Measurements from ENCODE around the gene SOAT1.

DNA sequence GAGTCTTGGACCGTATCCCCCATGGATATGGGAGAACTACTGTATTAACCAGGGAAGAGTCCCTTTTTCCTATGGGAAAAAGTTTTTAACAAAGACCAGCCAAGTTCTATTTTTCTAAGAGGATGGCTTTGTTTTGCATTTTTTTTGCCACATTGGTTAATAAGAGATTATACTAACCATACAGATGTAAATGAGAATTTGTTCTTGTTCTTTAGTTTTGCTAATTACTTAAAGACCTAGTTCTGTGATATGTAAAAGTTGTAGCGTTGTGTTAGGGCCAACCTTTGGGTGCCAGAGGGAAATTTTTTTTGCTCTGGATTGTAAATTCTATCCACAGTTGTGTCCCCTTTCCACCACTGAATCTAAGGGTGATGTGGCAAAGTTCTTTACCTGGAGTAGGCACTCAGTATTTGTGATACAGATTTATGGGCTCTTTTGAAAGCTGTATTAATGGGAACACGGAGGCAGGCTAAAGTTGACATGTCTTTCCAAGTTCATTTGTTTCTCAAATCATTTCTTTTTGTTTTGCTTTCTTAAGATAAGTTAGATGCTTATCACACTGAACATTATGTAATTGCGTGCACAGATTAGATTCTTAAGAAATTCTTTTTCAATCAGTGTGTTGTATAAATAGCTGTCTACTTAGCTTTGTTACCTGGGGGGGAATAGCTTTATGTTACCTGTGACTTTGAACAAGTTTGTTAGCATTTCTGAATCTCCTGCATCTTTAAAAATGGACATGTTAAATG, 2.9 kb downstream of the SOAT1 start:
- TF ChIP-seq, protein P1, sequence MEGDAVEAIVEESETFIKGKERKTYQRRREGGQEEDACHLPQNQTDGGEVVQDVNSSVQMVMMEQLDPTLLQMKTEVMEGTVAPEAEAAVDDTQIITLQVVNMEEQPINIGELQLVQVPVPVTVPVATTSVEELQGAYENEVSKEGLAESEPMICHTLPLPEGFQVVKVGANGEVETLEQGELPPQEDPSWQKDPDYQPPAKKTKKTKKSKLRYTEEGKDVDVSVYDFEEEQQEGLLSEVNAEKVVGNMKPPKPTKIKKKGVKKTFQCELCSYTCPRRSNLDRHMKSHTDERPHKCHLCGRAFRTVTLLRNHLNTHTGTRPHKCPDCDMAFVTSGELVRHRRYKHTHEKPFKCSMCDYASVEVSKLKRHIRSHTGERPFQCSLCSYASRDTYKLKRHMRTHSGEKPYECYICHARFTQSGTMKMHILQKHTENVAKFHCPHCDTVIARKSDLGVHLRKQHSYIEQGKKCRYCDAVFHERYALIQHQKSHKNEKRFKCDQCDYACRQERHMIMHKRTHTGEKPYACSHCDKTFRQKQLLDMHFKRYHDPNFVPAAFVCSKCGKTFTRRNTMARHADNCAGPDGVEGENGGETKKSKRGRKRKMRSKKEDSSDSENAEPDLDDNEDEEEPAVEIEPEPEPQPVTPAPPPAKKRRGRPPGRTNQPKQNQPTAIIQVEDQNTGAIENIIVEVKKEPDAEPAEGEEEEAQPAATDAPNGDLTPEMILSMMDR (IDR thresholded peaks at IDR 0.05 in 8 of 11, conservative IDR thresholded peaks at IDR 0.05 in 3 of 11), result no peak
- TF ChIP-seq POLR2A (IDR thresholded peaks at IDR 0.05) (no peak), POLR2AphosphoS5 (IDR thresholded peaks at IDR 0.05) (no peak)
